Measurements from ENCODE around the gene ROR1.

Gene ROR1

GRCh38 chr1:63857478-63857877, 83.7 kb downstream of the ROR1 start:
- TF ChIP-seq, protein P1, sequence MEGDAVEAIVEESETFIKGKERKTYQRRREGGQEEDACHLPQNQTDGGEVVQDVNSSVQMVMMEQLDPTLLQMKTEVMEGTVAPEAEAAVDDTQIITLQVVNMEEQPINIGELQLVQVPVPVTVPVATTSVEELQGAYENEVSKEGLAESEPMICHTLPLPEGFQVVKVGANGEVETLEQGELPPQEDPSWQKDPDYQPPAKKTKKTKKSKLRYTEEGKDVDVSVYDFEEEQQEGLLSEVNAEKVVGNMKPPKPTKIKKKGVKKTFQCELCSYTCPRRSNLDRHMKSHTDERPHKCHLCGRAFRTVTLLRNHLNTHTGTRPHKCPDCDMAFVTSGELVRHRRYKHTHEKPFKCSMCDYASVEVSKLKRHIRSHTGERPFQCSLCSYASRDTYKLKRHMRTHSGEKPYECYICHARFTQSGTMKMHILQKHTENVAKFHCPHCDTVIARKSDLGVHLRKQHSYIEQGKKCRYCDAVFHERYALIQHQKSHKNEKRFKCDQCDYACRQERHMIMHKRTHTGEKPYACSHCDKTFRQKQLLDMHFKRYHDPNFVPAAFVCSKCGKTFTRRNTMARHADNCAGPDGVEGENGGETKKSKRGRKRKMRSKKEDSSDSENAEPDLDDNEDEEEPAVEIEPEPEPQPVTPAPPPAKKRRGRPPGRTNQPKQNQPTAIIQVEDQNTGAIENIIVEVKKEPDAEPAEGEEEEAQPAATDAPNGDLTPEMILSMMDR (IDR thresholded peaks at IDR 0.05; ENCODE audit: low read depth, low read length), result no peak
- DNase-seq (ENCODE audit: extremely low read depth, low read depth), result no peak

GRCh38 chr1:63858153-63858552, 84.3 kb downstream of the ROR1 start:
- no peak for DNase-seq (ENCODE audit: extremely low read depth, low read depth)
- TF ChIP-seq, protein P1 (IDR thresholded peaks at IDR 0.05; ENCODE audit: low read depth, low read length), result no peak

DNA sequence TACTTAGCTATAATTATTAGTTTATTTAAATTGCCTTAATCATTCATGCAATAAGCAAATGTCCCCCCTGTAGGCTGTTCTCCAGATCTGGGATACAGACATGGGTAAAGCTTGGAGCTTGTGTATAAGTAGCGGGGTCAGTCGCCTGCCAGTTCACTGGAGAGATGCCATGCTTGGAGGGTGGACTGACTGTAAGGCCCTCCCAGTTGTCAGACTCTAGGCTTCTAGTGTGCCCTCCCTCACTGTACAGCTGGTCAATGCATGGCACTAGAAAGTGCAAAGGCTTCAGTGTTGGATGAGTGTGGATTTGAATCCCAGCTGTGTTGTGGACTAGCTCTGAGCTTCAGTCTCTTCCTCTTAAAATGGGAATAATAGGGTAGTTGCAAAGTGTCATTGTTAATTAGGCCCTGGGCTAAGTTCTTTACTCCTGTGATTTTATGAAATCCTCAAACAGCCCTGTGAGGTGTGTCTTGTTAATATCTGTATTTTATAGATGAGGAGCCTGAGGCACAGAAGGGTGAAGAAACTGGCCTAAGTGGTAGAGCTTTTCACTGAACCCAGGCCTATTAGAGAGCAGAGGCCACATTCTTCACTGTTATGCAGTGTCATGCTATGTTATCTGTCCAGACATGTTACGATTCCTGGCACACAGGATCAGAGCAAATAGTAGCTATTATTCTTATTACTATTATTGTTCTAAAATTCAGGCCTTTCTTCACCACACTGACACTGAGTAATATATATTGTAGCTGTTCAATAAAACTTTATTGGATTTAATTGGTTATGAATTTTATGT, 85.9 kb downstream of the ROR1 start:
- TF ChIP-seq, protein P1 (IDR thresholded peaks at IDR 0.05; ENCODE audit: low read depth, low read length), result no peak
- no peak for DNase-seq (ENCODE audit: extremely low read depth, low read depth)

GRCh38 chr1:63861052-63861691, 87.4 kb downstream of the ROR1 start:
- TF ChIP-seq, protein P1 (IDR thresholded peaks at IDR 0.05; ENCODE audit: low read depth, low read length), result no peak
- no peak for DNase-seq (ENCODE audit: extremely low read depth, low read depth)

DNA sequence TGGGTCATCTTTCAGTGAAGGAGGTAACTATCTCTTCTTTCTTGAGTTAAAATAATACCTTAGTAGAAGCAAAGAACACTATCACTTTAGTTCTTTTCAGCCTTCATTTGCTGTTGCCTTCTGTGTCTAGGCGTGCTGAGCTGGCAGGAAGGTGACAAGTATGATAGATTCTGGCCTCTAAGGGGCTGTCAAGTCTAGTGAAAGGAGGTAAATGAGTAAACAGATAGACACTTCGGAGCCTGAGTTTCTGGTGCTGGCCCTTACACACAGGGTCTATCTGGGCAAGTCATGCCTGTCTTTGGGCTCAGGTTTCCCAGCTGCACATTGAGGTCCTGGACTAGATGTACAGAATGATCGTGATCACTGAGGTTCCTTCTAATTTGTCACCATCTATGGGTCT, 89.3 kb downstream of the ROR1 start:
- DNase-seq (ENCODE audit: extremely low read depth, low read depth), result no peak

DNA sequence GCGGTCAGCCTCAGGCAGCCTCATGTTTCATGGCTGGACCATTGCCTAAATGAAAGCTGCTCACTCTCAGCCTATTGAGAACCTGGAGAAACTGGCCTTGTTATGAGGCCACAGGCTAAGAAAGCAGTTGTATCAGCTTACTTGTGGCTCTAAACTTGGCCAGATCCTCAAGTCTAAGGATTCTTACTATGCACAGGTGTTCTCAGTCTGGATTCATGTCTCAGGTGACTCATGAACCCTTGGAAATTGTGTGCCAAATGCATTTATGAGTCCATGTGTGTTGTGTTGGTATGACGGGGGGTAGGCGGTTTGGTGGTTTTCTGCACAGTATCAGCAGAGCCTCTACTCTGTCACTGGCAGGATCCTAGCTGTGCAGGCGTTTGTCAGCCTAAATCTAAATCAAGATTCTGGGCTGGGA, 90.4 kb downstream of the ROR1 start:
- DNase-seq (ENCODE audit: extremely low read depth, low read depth), result no peak
- TF ChIP-seq, protein P1 (IDR thresholded peaks at IDR 0.05; ENCODE audit: low read depth, low read length), result no peak

More for the DNA sequence above, 89.3 kb downstream of the ROR1 start:
- TF ChIP-seq, protein P1 (IDR thresholded peaks at IDR 0.05; ENCODE audit: low read depth, low read length), result no peak

DNA sequence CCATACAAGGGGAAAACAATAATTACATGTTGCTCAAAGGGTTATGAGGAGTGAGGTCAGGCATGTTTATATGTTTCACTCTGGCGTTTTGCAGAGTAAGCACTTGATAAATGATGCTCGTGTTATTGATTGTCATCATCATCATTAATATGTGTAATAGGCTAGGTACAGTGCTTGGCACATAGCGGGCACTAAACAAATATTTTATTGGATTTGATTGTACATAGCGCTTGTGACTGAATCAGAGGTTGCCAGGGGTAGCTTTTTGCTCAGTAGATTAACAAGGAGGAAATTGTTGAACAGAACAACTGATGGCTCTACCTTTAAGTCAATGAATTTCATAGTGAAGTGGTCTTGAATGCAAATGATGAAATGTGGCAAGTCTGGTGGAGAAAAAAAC, 91.7 kb downstream of the ROR1 start:
- TF ChIP-seq, protein P1 (IDR thresholded peaks at IDR 0.05; ENCODE audit: low read depth, low read length), result no peak
- DNase-seq (ENCODE audit: extremely low read depth, low read depth), result no peak
